H9 (cell line): ENCODE data around the gene ITGB6. TPM values are rescaled to one million over a fixed set of nuclear protein-coding genes. Genes with fewer than 3 reads are reported as not detected.
A peak's percentile ranks its signal among the peaks of the same experiment; 100 is the strongest.

Experiments used
- DNase-seq: peaks from one replicate; pipeline ENCODE4 v3.0.0-alpha.2; 2017
- H2AFZ ChIP-seq: one replicate; pipeline ENCODE4 v1.6.1; 2013; ENCODE audit warnings: mild to moderate bottlenecking, low read length, control low read depth, moderate library complexity
- H2AK5ac ChIP-seq: 2 replicates; pipeline ENCODE4 v1.6.1; 2013; ENCODE audit warnings: low read length, control low read depth, mixed read lengths; ENCODE audit not compliant: insufficient read length
- H2BK120ac ChIP-seq: one replicate; pipeline ENCODE4 v1.6.1; 2013; ENCODE audit warnings: low read depth, mild to moderate bottlenecking, low read length, control low read depth, inconsistent platforms; ENCODE audit not compliant: poor library complexity, severe bottlenecking
- H2BK12ac ChIP-seq: 2 replicates; pipeline ENCODE4 v1.6.1; 2013; ENCODE audit warnings: low read length, control low read depth, mixed read lengths, low read depth; ENCODE audit not compliant: insufficient read length
- H2BK15ac ChIP-seq: 2 replicates; pipeline ENCODE4 v1.6.1; 2013; ENCODE audit warnings: low read depth, low read length, control low read depth
- H2BK20ac ChIP-seq: one replicate; pipeline ENCODE4 v1.6.1; 2013; ENCODE audit warnings: low read depth, mild to moderate bottlenecking, low read length, control low read depth, inconsistent platforms; ENCODE audit not compliant: poor library complexity, severe bottlenecking
- H2BK5ac ChIP-seq: 2 replicates; pipeline ENCODE4 v1.6.1; 2013; ENCODE audit warnings: low read length, control low read depth, mixed read lengths; ENCODE audit not compliant: insufficient read length
- H3K14ac ChIP-seq: 2 replicates; pipeline ENCODE4 v1.6.1; 2013; ENCODE audit warnings: low read length, control low read depth; ENCODE audit not compliant: insufficient read depth
- H3K18ac ChIP-seq: 2 replicates; pipeline ENCODE4 v1.6.1; 2013; ENCODE audit warnings: low read depth, mild to moderate bottlenecking, mixed read lengths, low read length, control low read depth; ENCODE audit not compliant: insufficient read length
- H3K23ac ChIP-seq: 2 replicates; pipeline ENCODE4 v1.6.1; 2013; ENCODE audit warnings: low read length, control low read depth, mixed read lengths, low read depth; ENCODE audit not compliant: insufficient read length
- H3K23me2 ChIP-seq: 2 replicates; pipeline ENCODE4 v1.6.1; 2013; ENCODE audit warnings: low read depth, mild to moderate bottlenecking, mixed read lengths, low read length, control low read depth; ENCODE audit not compliant: insufficient read length, poor library complexity, severe bottlenecking
- H3K27ac ChIP-seq: 2 replicates; pipeline ENCODE4 v1.5.1; 2013; ENCODE audit warnings: low read length, control low read depth, mixed read lengths, low read depth; ENCODE audit not compliant: insufficient read length
- H3K27me3 ChIP-seq: 2 replicates; pipeline ENCODE4 v1.6.1; 2013; ENCODE audit warnings: low read length, control low read depth, inconsistent platforms; ENCODE audit not compliant: insufficient read depth
- H3K4ac ChIP-seq: 2 replicates; pipeline ENCODE4 v1.6.1; 2013; ENCODE audit warnings: low read depth, mild to moderate bottlenecking, control low read depth, inconsistent platforms, low read length, moderate library complexity
- H3K4me1 ChIP-seq: 2 replicates; pipeline ENCODE4 v1.6.1; 2013; ENCODE audit warnings: low read length, control low read depth, inconsistent platforms; ENCODE audit not compliant: insufficient read depth
- H3K4me2 ChIP-seq: 2 replicates; pipeline ENCODE4 v1.6.1; 2013; ENCODE audit warnings: low read length, control low read depth, mixed read lengths; ENCODE audit not compliant: insufficient read length, insufficient read depth
- H3K56ac ChIP-seq: 2 replicates; pipeline ENCODE4 v1.6.1; 2013; ENCODE audit warnings: low read depth, mild to moderate bottlenecking, mixed read lengths, low read length, control low read depth; ENCODE audit not compliant: insufficient read length
- H3K79me1 ChIP-seq: 2 replicates; pipeline ENCODE4 v1.6.1; 2013; ENCODE audit warnings: low read depth, mild to moderate bottlenecking, moderate library complexity, low read length, control low read depth, inconsistent platforms; ENCODE audit not compliant: insufficient read depth, poor library complexity, severe bottlenecking
- H3K79me2 ChIP-seq: 2 replicates; pipeline ENCODE4 v1.6.1; 2013; ENCODE audit warnings: low read length, control low read depth, inconsistent platforms; ENCODE audit not compliant: insufficient read depth
- H3K9ac ChIP-seq: 2 replicates; pipeline ENCODE4 v1.6.1; 2013; ENCODE audit warnings: low read length, control low read depth, mixed read lengths; ENCODE audit not compliant: insufficient read length; ENCODE audit errors: extremely low read depth
- H3K9me3 ChIP-seq: one replicate; pipeline ENCODE4 v1.6.1; 2013; ENCODE audit warnings: low read depth, low read length, inconsistent platforms; ENCODE audit not compliant: control insufficient read depth
- H3T11ph ChIP-seq: one replicate; pipeline ENCODE4 v1.6.1; 2013; ENCODE audit warnings: mild to moderate bottlenecking, low read length, control low read depth, inconsistent platforms
- H4K20me1 ChIP-seq: one replicate; pipeline ENCODE4 v1.6.1; 2013; ENCODE audit not compliant: control insufficient read depth, insufficient read length, insufficient read depth
- H4K5ac ChIP-seq: 2 replicates; pipeline ENCODE4 v1.6.1; 2013; ENCODE audit warnings: low read depth, mild to moderate bottlenecking, mixed read lengths, low read length, control low read depth; ENCODE audit not compliant: insufficient read length
- H4K8ac ChIP-seq: replicated peaks from 2 replicates; pipeline ENCODE4 v1.6.1; 2013; ENCODE audit warnings: low read length, control low read depth, mixed read lengths, low read depth; ENCODE audit not compliant: insufficient read length
- H4K91ac ChIP-seq: 2 replicates; pipeline ENCODE4 v1.6.1; 2013; ENCODE audit warnings: low read depth, mild to moderate bottlenecking, moderate library complexity, mixed read lengths, low read length, control low read depth; ENCODE audit not compliant: insufficient read length
- H3K27ac Mint-ChIP-seq, 3 experiments: 2 replicates in 2 of 3; 3 replicates in 1 of 3; pipeline ENCODE4 v1.8.0; 2020 to 2021; ENCODE audit warnings: mixed read lengths in 3 of 3, mild to moderate bottlenecking in 1 of 3, moderate library complexity in 1 of 3
- H3K27me3 Mint-ChIP-seq: 2 replicates; pipeline ENCODE4 v1.8.0; 2021; ENCODE audit warnings: low read depth, mild to moderate bottlenecking, moderate library complexity, mixed read lengths
- H3K36me3 Mint-ChIP-seq, 3 experiments: 2 replicates in 2 of 3; 3 replicates in 1 of 3; pipeline ENCODE4 v1.8.0; 2020 to 2021; ENCODE audit warnings: low read depth in 3 of 3, mixed read lengths in 3 of 3; ENCODE audit not compliant: insufficient read depth in 1 of 3
- H3K4me1 Mint-ChIP-seq, 2 experiments: 2 replicates each; pipeline ENCODE4 v1.8.0; 2020; ENCODE audit warnings: mixed read lengths in 2 of 2
- H3K4me3 Mint-ChIP-seq, 2 experiments: 2 replicates in 1 of 2; 3 replicates in 1 of 2; pipeline ENCODE4 v1.8.0; 2020 to 2021; ENCODE audit warnings: mild to moderate bottlenecking in 2 of 2, mixed read lengths in 2 of 2, moderate library complexity in 1 of 2
- H3K9me3 Mint-ChIP-seq, 2 experiments: 2 replicates in 1 of 2; 3 replicates in 1 of 2; pipeline ENCODE4 v1.8.0; 2020; ENCODE audit warnings: mild to moderate bottlenecking in 2 of 2, mixed read lengths in 2 of 2, moderate library complexity in 1 of 2
- WGBS: extraction: QIAGEN DNeasy Blood & Tissue Kit; methylation state at CpG from one replicate; pipeline ENCODE4 v1.1.7; 2013; ENCODE audit warnings: missing lambda C conversion rate, low lambda C conversion rate, mixed read lengths; ENCODE audit not compliant: insufficient read length; ENCODE audit errors: extremely low coverage; 5-methylcytosine and 5-hydroxymethylcytosine counted together
- total RNA-seq: library from RNA; stranded (reverse); gene quantifications from 2 replicates; pipeline ENCODE4 v1.2.1, GENCODE V29; 2021
- TF ChIP-seq, protein P1 (sequence below): fragments of 200-600 bp; sonication (generic); conservative IDR thresholded peaks from 3 replicates; pipeline ENCODE4 v1.8.0; 2021; ENCODE audit warnings: antibody characterized with exemption, mild to moderate bottlenecking

Gene ITGB6
- total RNA-seq, 1 experiment from 2014 or later: not detected

- Mint-ChIP-seq H3K36me3 (peaks cover 2 to 5% (median 4%) of the 10 kb centered on the region in 3 experiments; a peak in 4 of 7 replicates), H3K27me3 (peaks cover 2% of the 10 kb centered on the region; the same call in 1 of the 2 replicates), H3K9me3 (peaks cover 3 to 4% of the 10 kb centered on the region in 2 experiments; a peak in 4 of 5 replicates), H3K27ac (peak overlapping the region in 1 of 3 experiments; percentile 15; a peak in 2 of 7 replicates), H3K4me3 (no peak overlapping the region), H3K4me1 (peaks cover 3 to 9% of the 10 kb centered on the region in 2 experiments; a peak in 3 of 4 replicates)
- H2BK20ac ChIP-seq: no peak overlapping the region
- no peak overlapping the region for H2BK12ac ChIP-seq
- H4K91ac ChIP-seq: no peak overlapping the region
- no peak overlapping the region for H4K8ac ChIP-seq
- TF ChIP-seq, protein P1, sequence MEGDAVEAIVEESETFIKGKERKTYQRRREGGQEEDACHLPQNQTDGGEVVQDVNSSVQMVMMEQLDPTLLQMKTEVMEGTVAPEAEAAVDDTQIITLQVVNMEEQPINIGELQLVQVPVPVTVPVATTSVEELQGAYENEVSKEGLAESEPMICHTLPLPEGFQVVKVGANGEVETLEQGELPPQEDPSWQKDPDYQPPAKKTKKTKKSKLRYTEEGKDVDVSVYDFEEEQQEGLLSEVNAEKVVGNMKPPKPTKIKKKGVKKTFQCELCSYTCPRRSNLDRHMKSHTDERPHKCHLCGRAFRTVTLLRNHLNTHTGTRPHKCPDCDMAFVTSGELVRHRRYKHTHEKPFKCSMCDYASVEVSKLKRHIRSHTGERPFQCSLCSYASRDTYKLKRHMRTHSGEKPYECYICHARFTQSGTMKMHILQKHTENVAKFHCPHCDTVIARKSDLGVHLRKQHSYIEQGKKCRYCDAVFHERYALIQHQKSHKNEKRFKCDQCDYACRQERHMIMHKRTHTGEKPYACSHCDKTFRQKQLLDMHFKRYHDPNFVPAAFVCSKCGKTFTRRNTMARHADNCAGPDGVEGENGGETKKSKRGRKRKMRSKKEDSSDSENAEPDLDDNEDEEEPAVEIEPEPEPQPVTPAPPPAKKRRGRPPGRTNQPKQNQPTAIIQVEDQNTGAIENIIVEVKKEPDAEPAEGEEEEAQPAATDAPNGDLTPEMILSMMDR: peak; percentile 92
- no peak overlapping the region for H2AK5ac ChIP-seq
- H3K27ac ChIP-seq: no peak overlapping the region
- H2BK15ac ChIP-seq: no peak overlapping the region
- H3K4me2 ChIP-seq: no peak overlapping the region
- no peaks in the 10 kb centered on the region for H3K4me1 ChIP-seq
- H3T11ph ChIP-seq: no peak overlapping the region
- no peak overlapping the region for H3K56ac ChIP-seq
- no peak overlapping the region for H3K23ac ChIP-seq
- no peaks in the 10 kb centered on the region for H3K79me1 ChIP-seq
- H3K14ac ChIP-seq: no peak overlapping the region
- no CpG with 5 or more reads among the region's 8 CpGs for WGBS
- no peak overlapping the region for H3K4ac ChIP-seq
- peak; percentile 53 for DNase-seq
- H4K5ac ChIP-seq: no peak overlapping the region
- no peaks in the 10 kb centered on the region for H4K20me1 ChIP-seq
- H2AFZ ChIP-seq: no peak overlapping the region
- no peak overlapping the region for H2BK120ac ChIP-seq
- H2BK5ac ChIP-seq: no peak overlapping the region
- H3K27me3 ChIP-seq: no peaks in the 10 kb centered on the region
- H3K79me2 ChIP-seq: no peaks in the 10 kb centered on the region
- no peak overlapping the region for H3K9ac ChIP-seq
- H3K9me3 ChIP-seq: no peaks in the 10 kb centered on the region
- H3K18ac ChIP-seq: no peak overlapping the region
- H3K23me2 ChIP-seq: no peaks in the 10 kb centered on the region
Measured at GRCh38 chr2:160109939-160110673, 90.0 kb downstream of the ITGB6 start.
